Kidney (tissue), 14 donors: ENCODE data around the gene RUBCNL. TPM values are rescaled to one million over a fixed set of nuclear protein-coding genes. Genes with fewer than 3 reads are reported as not detected.

Source experiments
- DNase-seq, 5 donors: peaks; one replicate each; pipeline ENCODE4 v3.0.0-alpha.2; 2013 to 2020
- FAIRE-seq: peaks from 2 replicates; lab custom pipeline; 2012; peaks lifted over from hg19 to GRCh38; lab: Jason Lieb, UNC
- H3K27ac ChIP-seq, 2 donors: one replicate each; pipeline ENCODE4 v1.7.0; 2013; ENCODE audit warnings: low read depth in 2 of 2, low read length in 2 of 2, inconsistent platforms in 1 of 2
- H3K27me3 ChIP-seq: one replicate; pipeline ENCODE4 v1.7.1; 2013; ENCODE audit warnings: low read length, inconsistent platforms; ENCODE audit not compliant: control insufficient read depth, insufficient read depth
- H3K36me3 ChIP-seq, 3 donors: one replicate each; pipeline versions ENCODE4 v1.7.0 to v1.7.1; 2013; ENCODE audit warnings: low read length in 3 of 3, control low read depth in 1 of 3, inconsistent platforms in 1 of 3; ENCODE audit not compliant: insufficient read depth in 3 of 3, control insufficient read depth in 2 of 3
- H3K4me1 ChIP-seq, 3 donors: one replicate each; pipeline versions ENCODE4 v1.7.0 to v1.7.1; 2013; ENCODE audit warnings: low read length in 3 of 3, inconsistent platforms in 1 of 3, low read depth in 1 of 3; ENCODE audit not compliant: control insufficient read depth in 2 of 3, insufficient read depth in 2 of 3
- H3K4me3 ChIP-seq, 3 donors: one replicate each; pipeline versions ENCODE4 v1.7.0 to v1.8.1; 2013; ENCODE audit warnings: low read length in 3 of 3, control low read depth in 1 of 3, inconsistent platforms in 1 of 3
- H3K9ac ChIP-seq, 3 donors: one replicate each; pipeline versions ENCODE4 v1.7.0 to v1.7.1; 2013; ENCODE audit warnings: low read length in 3 of 3, control low read depth in 1 of 3, inconsistent platforms in 1 of 3
- H3K9me3 ChIP-seq, 3 donors: one replicate each; pipeline versions ENCODE4 v1.7.0 to v1.7.1; 2013; ENCODE audit warnings: low read length in 3 of 3, control low read depth in 1 of 3, inconsistent platforms in 1 of 3; ENCODE audit not compliant: control insufficient read depth in 2 of 3, insufficient read depth in 1 of 3
- intact Hi-C: fragments of 100-400 bp; cut with DNase I; formaldehyde crosslinking; loops from one replicate; pipeline ENCODE4 v1.11.1; 2022
- polyA plus RNA-seq: library from polyadenylated mRNA; stranded (reverse); fragments of 350-450 nt; fragmentation: Illumina TruSeq; extraction: RNeasy Lipid Tissue Mini Kit (QIAGEN cat#74804); gene quantifications from one replicate; pipeline ENCODE4 v1.2.3, GENCODE V29; 2014; ENCODE audit warnings: low read depth, low replicate concordance; ENCODE audit not compliant: insufficient read depth
- total RNA-seq: library from RNA; stranded (reverse); fragmentation: NEBNext Ultra II Directional; extraction: Animal tissue kit (Norgen Biotek cat#: 25700); gene quantifications from one replicate; pipeline ENCODE4 v1.2.1, GENCODE V29; 2021
- TF ChIP-seq, protein P1 (sequence below): IDR thresholded peaks from 3 replicates; pipeline ENCODE4 v1.5.1; 2012; ENCODE audit warnings: mild to moderate bottlenecking, moderate library complexity, borderline replicate concordance; ENCODE audit not compliant: insufficient read depth; ENCODE audit errors: extremely low read depth
- donor health status: control.
- donor health status: control.
- donor health status: control.
- donor health status: control.
- donor health status: control.
- donor health status: DM: yes; HTN: yes; CAD: no.
- donor health status: Normal renal cell carcinoma (clear cell type).

Gene RUBCNL
- total and polyA plus RNA-seq, 2 donors from 2014 or later = 0.54 to 4.6 TPM

DNA sequence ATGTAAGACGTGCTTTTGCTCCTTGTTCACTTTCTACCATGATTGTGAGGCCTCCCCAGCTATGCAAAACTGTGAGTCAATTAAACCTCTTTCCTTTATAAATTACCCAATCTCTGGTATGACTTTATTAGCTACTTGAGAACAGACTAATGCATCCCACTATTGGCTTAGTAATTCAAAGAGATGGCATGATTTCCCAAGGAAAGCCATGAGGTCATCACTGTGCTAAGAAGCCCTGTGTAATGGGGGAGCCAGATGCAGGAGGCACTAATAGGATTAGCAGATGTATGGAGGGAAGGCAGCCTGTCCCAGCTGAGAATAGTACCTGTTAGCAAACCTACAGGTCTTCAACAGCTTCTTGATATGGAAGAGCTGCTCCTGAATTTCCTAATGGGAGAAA lies 38.1 kb downstream of the RUBCNL start:
- H3K9ac ChIP-seq = no peak overlapping the region
- H3K4me3 ChIP-seq = no peak overlapping the region
- DNase-seq (no peak), FAIRE-seq (no peak)
- H3K27ac ChIP-seq = no peak overlapping the region
- TF ChIP-seq, protein P1, sequence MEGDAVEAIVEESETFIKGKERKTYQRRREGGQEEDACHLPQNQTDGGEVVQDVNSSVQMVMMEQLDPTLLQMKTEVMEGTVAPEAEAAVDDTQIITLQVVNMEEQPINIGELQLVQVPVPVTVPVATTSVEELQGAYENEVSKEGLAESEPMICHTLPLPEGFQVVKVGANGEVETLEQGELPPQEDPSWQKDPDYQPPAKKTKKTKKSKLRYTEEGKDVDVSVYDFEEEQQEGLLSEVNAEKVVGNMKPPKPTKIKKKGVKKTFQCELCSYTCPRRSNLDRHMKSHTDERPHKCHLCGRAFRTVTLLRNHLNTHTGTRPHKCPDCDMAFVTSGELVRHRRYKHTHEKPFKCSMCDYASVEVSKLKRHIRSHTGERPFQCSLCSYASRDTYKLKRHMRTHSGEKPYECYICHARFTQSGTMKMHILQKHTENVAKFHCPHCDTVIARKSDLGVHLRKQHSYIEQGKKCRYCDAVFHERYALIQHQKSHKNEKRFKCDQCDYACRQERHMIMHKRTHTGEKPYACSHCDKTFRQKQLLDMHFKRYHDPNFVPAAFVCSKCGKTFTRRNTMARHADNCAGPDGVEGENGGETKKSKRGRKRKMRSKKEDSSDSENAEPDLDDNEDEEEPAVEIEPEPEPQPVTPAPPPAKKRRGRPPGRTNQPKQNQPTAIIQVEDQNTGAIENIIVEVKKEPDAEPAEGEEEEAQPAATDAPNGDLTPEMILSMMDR = no peak
- no peaks in the 10 kb centered on the region for H3K9me3 ChIP-seq
- no peaks in the 10 kb centered on the region for H3K27me3 ChIP-seq
- H3K4me1 ChIP-seq = no peaks in the 10 kb centered on the region
- intact Hi-C loops = no loop called here
- H3K36me3 ChIP-seq = no peaks in the 10 kb centered on the region

DNA sequence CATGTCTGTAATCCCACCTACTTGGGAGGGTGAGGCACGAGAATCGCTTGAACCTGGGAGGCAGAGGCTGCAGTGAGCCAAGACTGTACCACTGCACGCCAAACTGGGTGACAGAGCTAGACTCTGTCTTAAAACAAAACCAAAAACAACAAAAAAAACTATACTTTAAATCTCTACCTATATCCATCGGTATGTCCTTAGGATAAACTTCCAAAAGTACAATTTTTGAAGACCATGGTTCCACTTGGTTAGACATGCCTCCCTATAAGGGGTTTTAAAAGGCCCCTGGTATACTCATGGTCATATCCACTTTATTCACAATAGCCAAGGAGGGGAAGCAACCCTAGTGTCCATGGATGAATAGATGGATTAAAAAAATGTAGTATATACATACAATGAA lies 39.8 kb downstream of the RUBCNL start:
- no peaks in the 10 kb centered on the region for H3K36me3 ChIP-seq
- no peak overlapping the region for H3K4me3 ChIP-seq
- H3K9ac ChIP-seq = no peak overlapping the region
- no peak for DNase-seq
- H3K27me3 ChIP-seq = no peaks in the 10 kb centered on the region
- no peak for FAIRE-seq
- no peaks in the 10 kb centered on the region for H3K4me1 ChIP-seq
- no peak overlapping the region for H3K27ac ChIP-seq
- TF ChIP-seq, protein P1 = no peak
- intact Hi-C loops = no loop called here
- H3K9me3 ChIP-seq = no peaks in the 10 kb centered on the region

DNA sequence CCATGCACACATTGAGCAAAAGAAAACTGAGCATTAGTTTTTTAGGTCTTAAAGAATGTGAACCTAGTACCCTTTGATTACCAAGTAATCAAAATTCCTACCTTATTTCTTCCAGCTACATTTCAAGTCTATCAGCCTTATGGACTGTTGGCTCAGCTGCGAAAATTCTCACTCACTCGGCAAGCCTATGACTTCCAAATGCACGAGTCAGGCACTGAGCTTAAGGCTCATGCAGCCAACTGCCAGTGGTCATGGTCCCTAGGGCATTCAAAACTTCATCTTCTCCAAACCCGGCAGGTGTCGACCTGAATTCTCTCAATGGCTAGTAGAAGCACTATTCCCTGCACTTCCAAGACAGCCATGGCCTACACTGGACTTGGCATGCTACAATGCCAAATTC lies 41.2 kb downstream of the RUBCNL start:
- Histone ChIP-seq H3K36me3 (no peaks in the 10 kb centered on the region), H3K9me3 (no peaks in the 10 kb centered on the region), H3K9ac (no peak overlapping the region), H3K27ac (no peak overlapping the region), H3K4me1 (no peaks in the 10 kb centered on the region), H3K4me3 (no peak overlapping the region), H3K27me3 (no peaks in the 10 kb centered on the region)
- intact Hi-C loops = no loop called here
- DNase-seq (no peak), FAIRE-seq (no peak)
- TF ChIP-seq, protein P1 = no peak

DNA sequence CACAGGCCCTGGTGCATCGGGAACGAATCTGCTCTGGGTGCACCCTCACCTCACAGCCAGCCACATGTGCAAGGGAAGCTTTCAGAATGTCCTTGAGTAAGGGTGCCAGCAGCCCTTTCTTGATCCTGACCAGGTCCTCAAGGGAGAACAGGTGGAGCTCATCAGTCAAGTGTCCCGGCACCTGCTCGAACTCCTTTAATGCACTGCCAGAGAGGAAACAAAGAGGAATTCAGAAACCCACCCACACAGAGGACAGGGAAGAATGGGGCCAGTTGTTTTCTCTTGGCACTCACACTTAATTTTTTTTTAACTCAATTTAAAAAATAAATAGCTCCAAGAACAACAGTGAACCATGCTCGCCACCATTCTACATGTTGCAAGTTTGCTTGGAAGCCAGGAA lies 41.7 kb downstream of the RUBCNL start:
- TF ChIP-seq, protein P1 = no peak
- peak in 1 of 5 donors; percentile 38 for DNase-seq
- no peak overlapping the region for H3K9ac ChIP-seq
- no peak overlapping the region for H3K4me3 ChIP-seq
- H3K36me3 ChIP-seq = no peaks in the 10 kb centered on the region
- H3K4me1 ChIP-seq = no peaks in the 10 kb centered on the region
- no peak for FAIRE-seq
- H3K27ac ChIP-seq = no peak overlapping the region
- intact Hi-C loops = no loop called here
- H3K9me3 ChIP-seq = no peaks in the 10 kb centered on the region
- H3K27me3 ChIP-seq = no peaks in the 10 kb centered on the region
